ACHN (cell line): ENCODE measurements around the gene APBB1.

Experiments
- DNase-seq: peaks from one replicate; pipeline ENCODE4 v3.0.0-alpha.2; 2015
- in situ Hi-C: cut with HindIII; loops from 2 replicates; pipeline ENCODE4 v1.10.0; 2017; ENCODE audit warnings: low sequenced_read_pairs, low pct_ligation_motif_present, low pct_unique_long_range_greater_than_20kb

The APBB1 gene

GRCh38 chr11:6362185-6362872 is 56.6 kb downstream of the APBB1 start:
- in situ Hi-C loops = no loop called here
- DNase-seq = no peak

- no peak for DNase-seq
These were observed 58.7 kb downstream of the APBB1 start for GRCh38 chr11:6360183-6360582.

GRCh38 chr11:6357222-6357621 is 61.7 kb downstream of the APBB1 start:
- in situ Hi-C loops = no loop called here
- peak; percentile 52 for DNase-seq

More at GRCh38 chr11:6360183-6360582, 58.7 kb downstream of the APBB1 start:
- in situ Hi-C loops = no loop called here

GRCh38 chr11:6356503-6357055 is 62.3 kb downstream of the APBB1 start:
- in situ Hi-C loops = no loop called here
- no peak for DNase-seq

- in situ Hi-C loops = no loop called here
- peak; percentile 16 for DNase-seq
These were observed 64.0 kb downstream of the APBB1 start for GRCh38 chr11:6354651-6355485.

GRCh38 chr11:6353367-6353987 is 65.4 kb downstream of the APBB1 start:
- peak; percentile 39 for DNase-seq

GRCh38 chr11:6351782-6352382 is 67.0 kb downstream of the APBB1 start:
- in situ Hi-C loops = no loop called here
- DNase-seq = no peak

More at GRCh38 chr11:6353367-6353987, 65.4 kb downstream of the APBB1 start:
- in situ Hi-C loops = no loop called here

GRCh38 chr11:6350486-6350885 is 68.4 kb downstream of the APBB1 start:
- no peak for DNase-seq
- in situ Hi-C loops = no loop called here

GRCh38 chr11:6350043-6350442 is 68.9 kb downstream of the APBB1 start:
- in situ Hi-C loops = no loop called here
- no peak for DNase-seq

GRCh38 chr11:6345366-6345765 is 73.5 kb downstream of the APBB1 start:
- DNase-seq = no peak
- in situ Hi-C loops = no loop called here
